HepG2 (cell line): ENCODE results near the gene MEP1B. TPM values are rescaled to one million over a fixed set of nuclear protein-coding genes. Genes with fewer than 3 reads are reported as not detected.
A peak's percentile ranks its signal among the peaks of the same experiment; 100 is the strongest.

Experiments used
- ATAC-seq: fragments of 200-7000 bp; cut with Tn5 transposase; 3 replicates; pipeline ENCODE4 v1.9.1; 2020; ENCODE audit warnings: mild to moderate bottlenecking, moderate library complexity
- BruUV-seq: library from RNA; stranded (reverse); fragments of 400-500 nt; replicated peaks from 2 replicates; lab custom pipeline; 2021; lab: Mats Ljungman, UMichigan
- CTCF ChIA-PET: fragments of 300-600 bp; formaldehyde crosslinking; extraction: SDS; loops from one replicate; lab custom pipeline; 2021; ENCODE audit warnings: low total read pairs, inconsistent platforms, low intra/inter-chr PET ratio; lab: Yijun Ruan, JAX
- POLR2A ChIA-PET: fragments of 350-600 bp; sonication (Branson Sonifier 250); formaldehyde crosslinking; loops from one replicate; lab custom pipeline; 2020; ENCODE audit warnings: antibody characterized with exemption, inconsistent platforms; lab: Yijun Ruan, JAX
- DNase-seq: peaks from one replicate; pipeline ENCODE4 v3.0.0-alpha.2; 2015; ENCODE audit warnings: low spot score
- FAIRE-seq: peaks from 3 replicates; lab custom pipeline; 2011; peaks lifted over from hg19 to GRCh38; lab: Jason Lieb, UNC
- H2AFZ ChIP-seq: one replicate; pipeline ENCODE4 v1.6.1; 2011; ENCODE audit warnings: low read length, inconsistent platforms
- H3K27ac ChIP-seq: fragments of 300-600 bp; 3 replicates; pipeline ENCODE4 v1.8.0; 2011; ENCODE audit warnings: mixed run types, mild to moderate bottlenecking, mixed read lengths, low read length, inconsistent platforms; ENCODE audit not compliant: insufficient read depth; ENCODE audit errors: extremely low read length
- H3K27me3 ChIP-seq, 2 experiments: fragments of 200-600 bp in 1 of 2; 2 replicates in 1 of 2; 3 replicates in 1 of 2; pipeline versions ENCODE4 v1.6.0 to v1.8.0; 2011; ENCODE audit warnings: low read length in 2 of 2, mild to moderate bottlenecking in 2 of 2, moderate library complexity in 2 of 2, inconsistent platforms in 1 of 2; ENCODE audit not compliant: insufficient read depth in 2 of 2, control insufficient read depth in 1 of 2
- H3K36me3 ChIP-seq, 2 experiments: fragments of 200-600 bp in 1 of 2; replicated peaks in 1 of 2; 2 replicates in 1 of 2; 3 replicates in 1 of 2; pipeline versions ENCODE4 v1.5.1 to v1.8.0; 2011; ENCODE audit warnings: low read length in 2 of 2, inconsistent platforms in 1 of 2; ENCODE audit not compliant: insufficient read depth in 2 of 2, control insufficient read depth in 1 of 2
- H3K4me1 ChIP-seq: 2 replicates; pipeline ENCODE4 v1.5.1; 2012; ENCODE audit warnings: low read length, inconsistent platforms; ENCODE audit not compliant: insufficient read depth
- H3K4me2 ChIP-seq: 2 replicates; pipeline ENCODE4 v1.6.0; 2011; ENCODE audit warnings: low read depth, low read length, inconsistent platforms
- H3K4me3 ChIP-seq, 3 experiments: fragments of 200-600 bp in 1 of 3; sonication (generic), shearing (Covaris generic) in 1 of 3; replicated peaks in 1 of 3; 2 replicates each; pipeline ENCODE4 v1.5.1; 2011 to 2016; ENCODE audit warnings: low read length in 3 of 3, inconsistent platforms in 2 of 3, low read depth in 2 of 3, mild to moderate bottlenecking in 2 of 3, control low read depth in 1 of 3, mixed read lengths in 1 of 3; ENCODE audit not compliant: insufficient read depth in 1 of 3
- H3K79me2 ChIP-seq: one replicate; pipeline ENCODE4 v1.6.1; 2011; ENCODE audit warnings: low read length, inconsistent platforms; ENCODE audit not compliant: insufficient read depth
- H3K9ac ChIP-seq: 2 replicates; pipeline ENCODE4 v1.6.0; 2011; ENCODE audit warnings: mild to moderate bottlenecking, low read depth, low read length, inconsistent platforms; ENCODE audit not compliant: insufficient read depth
- H3K9me3 ChIP-seq: 2 replicates; pipeline ENCODE4 v1.5.1; 2012; ENCODE audit warnings: mild to moderate bottlenecking, low read length
- H4K20me1 ChIP-seq: 2 replicates; pipeline ENCODE4 v1.6.0; 2011; ENCODE audit warnings: inconsistent platforms, mild to moderate bottlenecking, low read length, moderate library complexity; ENCODE audit not compliant: insufficient read depth
- HDAC6 ChIP-seq: fragments of 200-600 bp; sonication (generic); IDR thresholded peaks from 2 replicates; pipeline ENCODE4 v1.7.0; 2017; ENCODE audit warnings: mild to moderate bottlenecking, antibody characterized with exemption, low read length, low read depth
- MTA1 ChIP-seq: sonication (generic); formaldehyde crosslinking; IDR thresholded peaks from 2 replicates; pipeline ENCODE4 v1.4.0; 2020; ENCODE audit warnings: missing genetic modification reagents, mild to moderate bottlenecking, borderline replicate concordance
- PHF8 ChIP-seq: sonication (generic); formaldehyde crosslinking; IDR thresholded peaks from 2 replicates; pipeline ENCODE4 v1.5.0; 2020; ENCODE audit warnings: missing genetic modification reagents
- STAG1 ChIP-seq: sonication (generic); formaldehyde crosslinking; IDR thresholded peaks from 2 replicates; pipeline ENCODE4 v1.4.0; 2020; ENCODE audit warnings: missing genetic modification reagents
- THAP11 ChIP-seq: IDR thresholded peaks from 2 replicates; pipeline ENCODE4 v1.6.1; 2016; ENCODE audit warnings: missing biosample characterization, missing genetic modification reagents
- ZFP37 ChIP-seq: sonication (generic); formaldehyde crosslinking; IDR thresholded peaks from 2 replicates; pipeline ENCODE4 v1.4.0; 2020; ENCODE audit warnings: missing genetic modification reagents, borderline replicate concordance
- ZNF138 ChIP-seq: sonication (generic); formaldehyde crosslinking; IDR thresholded peaks from 2 replicates; pipeline ENCODE4 v1.5.0; 2020; ENCODE audit warnings: mild to moderate bottlenecking, low read depth, missing genetic modification reagents
- WGBS: methylation state at CpG from one replicate; pipeline ENCODE4 v1.1.6; 2017; ENCODE audit warnings: low lambda C conversion rate; 5-methylcytosine and 5-hydroxymethylcytosine counted together
- in situ Hi-C: cut with HindIII; loops from 2 replicates; pipeline ENCODE4 v1.10.0; 2017; ENCODE audit warnings: low pct_unique_long_range_greater_than_20kb; ENCODE audit not compliant: extremely low pct_ligation_motif_present
- intact Hi-C: fragments of 100-400 bp; cut with micrococcal nuclease; formaldehyde crosslinking; loops from one replicate; pipeline ENCODE4 v1.10.0; 2022; ENCODE audit not compliant: unreplicated experiment
- polyA plus RNA-seq, 8 experiments: library from polyadenylated mRNA; depleted of rRNA in 3 of 8; stranded (reverse) in 7 of 8; unstranded in 1 of 8; fragments of >200 nt; fragmentation: Illumina TruSeq in 4 of 8; extraction: Trizol in 4 of 8; gene quantifications; 2 replicates each; pipeline versions ENCODE4 v1.2.1 to v1.2.3, GENCODE V29; 2011 to 2016; ENCODE audit warnings: low read depth in 4 of 8, missing spikeins in 1 of 8, mixed read lengths in 1 of 8; ENCODE audit not compliant: insufficient read depth in 1 of 8
- total RNA-seq, 5 experiments: library from RNA; depleted of rRNA; stranded (reverse); fragments of >200 nt; fragmentation: Illumina TruSeq; extraction: Trizol; gene quantifications; 2 replicates each; pipeline ENCODE4 v1.2.3, GENCODE V29; 2016; ENCODE audit warnings: low read depth in 1 of 5
- TF ChIP-seq, protein P1 (sequence below): sonication (generic); formaldehyde crosslinking; IDR thresholded peaks from 2 replicates; pipeline ENCODE4 v1.8.0; 2023; ENCODE audit warnings: mild to moderate bottlenecking, missing genetic modification reagents

The MEP1B gene
- total and polyA plus RNA-seq, 2 of the 13 experiments (the other 11 are each of a cell fraction or from before 2014, with no cell fraction given): not detected

DNA sequence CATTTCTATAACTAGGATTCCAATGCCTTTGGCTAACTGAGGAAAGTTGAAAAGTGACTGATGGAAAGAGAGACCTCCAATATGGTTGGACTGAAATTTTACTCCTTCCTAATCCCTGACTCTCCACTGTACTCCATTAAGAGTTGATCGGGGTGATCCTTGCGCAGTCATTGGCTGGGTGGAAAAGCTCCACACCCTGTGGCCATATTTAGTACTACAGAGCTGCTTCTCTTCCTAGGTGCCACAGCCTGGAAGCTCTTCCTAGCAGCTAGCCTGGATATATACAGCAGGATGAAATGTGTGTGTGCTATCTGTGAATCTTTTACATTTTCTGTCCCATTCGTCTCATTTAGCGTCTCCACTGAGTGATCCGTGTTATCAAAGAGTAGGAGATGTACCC lies 71.2 kb downstream of the MEP1B start:
- BruUV-seq: no TSS peak

GRCh38 chr18:32262092-32262491 lies 72.3 kb downstream of the MEP1B start:
- H3K4me3 ChIP-seq: no peak overlapping the region
- 33% methylated on average over 1 of the region's 1 CpG for WGBS
- H3K36me3 ChIP-seq: no peaks in the 10 kb centered on the region
- CTCF ChIA-PET: no interaction called here
- H3K9ac ChIP-seq: no peak overlapping the region
- H3K27ac ChIP-seq: no peak overlapping the region
- no peaks in the 10 kb centered on the region for H3K27me3 ChIP-seq
- no peak overlapping the region for H2AFZ ChIP-seq
- in situ Hi-C loops: loop anchor here (10.0 kb wide), 1 partner anchor 107 kb away; no protein-coding TSS in a partner anchor
- ATAC-seq (no peak), DNase-seq (no peak), FAIRE-seq (no peak)
- TF ChIP-seq, protein P1, sequence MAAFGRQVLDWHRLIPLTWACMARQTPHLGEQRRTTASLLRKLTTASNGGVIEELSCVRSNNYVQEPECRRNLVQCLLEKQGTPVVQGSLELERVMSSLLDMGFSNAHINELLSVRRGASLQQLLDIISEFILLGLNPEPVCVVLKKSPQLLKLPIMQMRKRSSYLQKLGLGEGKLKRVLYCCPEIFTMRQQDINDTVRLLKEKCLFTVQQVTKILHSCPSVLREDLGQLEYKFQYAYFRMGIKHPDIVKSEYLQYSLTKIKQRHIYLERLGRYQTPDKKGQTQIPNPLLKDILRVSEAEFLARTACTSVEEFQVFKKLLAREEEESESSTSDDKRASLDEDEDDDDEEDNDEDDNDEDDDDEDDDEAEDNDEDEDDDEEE (CRISPR knock-in tag): no peak
- TF ChIP-seq THAP11 (CRISPR knock-in tag) (no peak), ZNF138 (CRISPR knock-in tag) (no peak), MTA1 (CRISPR knock-in tag) (no peak), PHF8 (no peak), ZFP37 (no peak)
- POLR2A ChIA-PET: no interaction called here
- H4K20me1 ChIP-seq: no peaks in the 10 kb centered on the region
- H3K4me2 ChIP-seq: no peak overlapping the region
- H3K4me1 ChIP-seq: peaks cover 13% of the 10 kb centered on the region
- BruUV-seq: no TSS peak
- H3K79me2 ChIP-seq: no peaks in the 10 kb centered on the region
- H3K9me3 ChIP-seq: no peaks in the 10 kb centered on the region
- intact Hi-C loops: no loop called here

More for the DNA sequence above, 71.2 kb downstream of the MEP1B start:
- no peaks in the 10 kb centered on the region for H4K20me1 ChIP-seq
- H3K9me3 ChIP-seq: no peaks in the 10 kb centered on the region
- H3K27ac ChIP-seq: no peak overlapping the region
- no peak overlapping the region for H3K9ac ChIP-seq
- POLR2A ChIA-PET: no interaction called here
- peak; percentile 86 for ATAC-seq
- CTCF ChIA-PET: no interaction called here
- 86% methylated on average over 5 of the region's 5 CpGs for WGBS
- H3K36me3 ChIP-seq: no peaks in the 10 kb centered on the region
- no peak for DNase-seq
- H3K79me2 ChIP-seq: no peaks in the 10 kb centered on the region
- peaks cover 13% of the 10 kb centered on the region for H3K4me1 ChIP-seq
- TF ChIP-seq HDAC6 (no peak), STAG1 (CRISPR knock-in tag) (0 out of 2 replicates have a peak, but pooled peaks have one; percentile 4)
- H3K27me3 ChIP-seq: no peaks in the 10 kb centered on the region
- no peak overlapping the region for H3K4me2 ChIP-seq
- no peak for FAIRE-seq
- H2AFZ ChIP-seq: no peak overlapping the region
- in situ Hi-C loops: loop anchor here (10.0 kb wide), 1 partner anchor 106 kb away; no protein-coding TSS in a partner anchor
- intact Hi-C loops: no loop called here
- no peak overlapping the region for H3K4me3 ChIP-seq
